Endothelial cell (in vitro differentiated cells): ENCODE measurements around the gene LRCH3. TPM values are rescaled to one million over a fixed set of nuclear protein-coding genes. Genes with fewer than 3 reads are reported as not detected.
"Not testable (repeated sequence)": the region's sequence is repeated elsewhere in the genome, so short reads cannot be mapped to it uniquely, and the experiment has no call there.

Experiments
- DNase-seq: peaks from one replicate; pipeline ENCODE4 v3.0.0; 2021; ENCODE audit warnings: low spot score
- H3K27ac Mint-ChIP-seq: one replicate; pipeline ENCODE4 v1.8.0; 2021; ENCODE audit warnings: mixed read lengths, inconsistent platforms; ENCODE audit not compliant: unreplicated experiment
- H3K27me3 Mint-ChIP-seq: one replicate; pipeline ENCODE4 v1.8.0; 2021; ENCODE audit warnings: mild to moderate bottlenecking, moderate library complexity, mixed read lengths, inconsistent platforms; ENCODE audit not compliant: unreplicated experiment
- H3K36me3 Mint-ChIP-seq: one replicate; pipeline ENCODE4 v1.8.0; 2021; ENCODE audit warnings: mild to moderate bottlenecking, low read depth, mixed read lengths, inconsistent platforms; ENCODE audit not compliant: unreplicated experiment
- H3K4me1 Mint-ChIP-seq: one replicate; pipeline ENCODE4 v1.8.0; 2021; ENCODE audit warnings: mild to moderate bottlenecking, mixed read lengths, inconsistent platforms; ENCODE audit not compliant: unreplicated experiment
- H3K4me3 Mint-ChIP-seq: one replicate; pipeline ENCODE4 v1.8.0; 2021; ENCODE audit warnings: mild to moderate bottlenecking, mixed read lengths, inconsistent platforms; ENCODE audit not compliant: unreplicated experiment
- H3K9me3 Mint-ChIP-seq: one replicate; pipeline ENCODE4 v1.8.0; 2021; ENCODE audit warnings: mixed read lengths, inconsistent platforms; ENCODE audit not compliant: unreplicated experiment
- total RNA-seq: library from RNA; stranded (reverse); fragmentation: NEBNext Ultra II Directional; extraction: Animal tissue kit (Norgen Biotek cat#: 25700); gene quantifications from one replicate; pipeline ENCODE4 v1.2.1, GENCODE V29; 2021; ENCODE audit not compliant: unreplicated experiment
- TF ChIP-seq, protein P1 (sequence below): fragments of 200-600 bp; sonication (generic); IDR thresholded peaks from one replicate; pipeline ENCODE4 v1.5.0; 2021; ENCODE audit warnings: antibody characterized with exemption; ENCODE audit not compliant: unreplicated experiment

The LRCH3 gene
- total RNA-seq, 1 donor from 2014 or later: 62.2 TPM

DNA sequence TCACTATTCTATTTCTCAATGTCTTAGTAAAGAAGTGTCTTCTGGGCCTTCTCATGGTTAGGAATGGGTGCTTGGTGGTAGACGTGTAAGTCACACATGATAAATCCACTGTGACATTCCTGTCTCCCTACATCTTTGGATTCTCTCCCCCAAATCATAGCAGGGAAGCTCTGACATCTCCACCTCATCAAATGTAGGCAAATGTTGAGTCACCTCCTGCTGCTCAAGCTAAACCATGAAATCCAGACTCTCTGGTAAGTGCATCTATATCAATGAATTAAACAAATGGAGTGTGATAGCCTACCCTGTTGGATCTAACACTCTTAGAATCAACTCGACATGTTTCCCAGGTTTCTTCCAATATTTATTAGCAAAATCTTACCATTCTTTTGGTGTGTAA, 116.1 kb downstream of the LRCH3 start:
- Mint-ChIP-seq H3K9me3 (no peaks in the 10 kb centered on the region), H3K27ac (no peak overlapping the region), H3K4me1 (no peaks in the 10 kb centered on the region), H3K4me3 (no peak overlapping the region), H3K36me3 (peaks cover 8% of the 10 kb centered on the region), H3K27me3 (peaks cover 1% of the 10 kb centered on the region)
- DNase-seq: no peak
- TF ChIP-seq, protein P1, sequence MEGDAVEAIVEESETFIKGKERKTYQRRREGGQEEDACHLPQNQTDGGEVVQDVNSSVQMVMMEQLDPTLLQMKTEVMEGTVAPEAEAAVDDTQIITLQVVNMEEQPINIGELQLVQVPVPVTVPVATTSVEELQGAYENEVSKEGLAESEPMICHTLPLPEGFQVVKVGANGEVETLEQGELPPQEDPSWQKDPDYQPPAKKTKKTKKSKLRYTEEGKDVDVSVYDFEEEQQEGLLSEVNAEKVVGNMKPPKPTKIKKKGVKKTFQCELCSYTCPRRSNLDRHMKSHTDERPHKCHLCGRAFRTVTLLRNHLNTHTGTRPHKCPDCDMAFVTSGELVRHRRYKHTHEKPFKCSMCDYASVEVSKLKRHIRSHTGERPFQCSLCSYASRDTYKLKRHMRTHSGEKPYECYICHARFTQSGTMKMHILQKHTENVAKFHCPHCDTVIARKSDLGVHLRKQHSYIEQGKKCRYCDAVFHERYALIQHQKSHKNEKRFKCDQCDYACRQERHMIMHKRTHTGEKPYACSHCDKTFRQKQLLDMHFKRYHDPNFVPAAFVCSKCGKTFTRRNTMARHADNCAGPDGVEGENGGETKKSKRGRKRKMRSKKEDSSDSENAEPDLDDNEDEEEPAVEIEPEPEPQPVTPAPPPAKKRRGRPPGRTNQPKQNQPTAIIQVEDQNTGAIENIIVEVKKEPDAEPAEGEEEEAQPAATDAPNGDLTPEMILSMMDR: no peak

DNA sequence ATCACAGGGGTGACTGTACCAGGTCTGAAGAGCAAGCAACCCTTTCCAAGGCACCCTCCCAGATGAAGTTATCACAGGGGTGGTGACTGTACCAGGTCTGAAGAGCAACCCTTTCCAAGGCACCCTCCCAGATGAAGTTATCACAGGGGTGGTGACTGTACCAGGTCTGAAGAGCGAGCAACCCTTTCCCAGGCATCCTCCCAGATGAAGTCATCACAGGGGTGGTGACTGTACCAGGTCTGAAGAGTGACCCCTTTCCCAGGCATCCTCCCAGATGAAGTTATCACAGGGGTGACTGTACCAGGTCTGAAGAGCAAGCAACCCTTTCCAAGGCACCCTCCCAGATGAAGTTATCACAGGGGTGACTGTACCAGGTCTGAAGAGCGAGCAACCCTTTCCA, 117.5 kb downstream of the LRCH3 start:
- peaks cover 13% of the 10 kb centered on the region for H3K36me3 Mint-ChIP-seq
- not testable (repeated sequence) for H3K27ac Mint-ChIP-seq, DNase-seq, H3K4me1 Mint-ChIP-seq, H3K27me3 Mint-ChIP-seq, H3K9me3 Mint-ChIP-seq, H3K4me3 Mint-ChIP-seq

DNA sequence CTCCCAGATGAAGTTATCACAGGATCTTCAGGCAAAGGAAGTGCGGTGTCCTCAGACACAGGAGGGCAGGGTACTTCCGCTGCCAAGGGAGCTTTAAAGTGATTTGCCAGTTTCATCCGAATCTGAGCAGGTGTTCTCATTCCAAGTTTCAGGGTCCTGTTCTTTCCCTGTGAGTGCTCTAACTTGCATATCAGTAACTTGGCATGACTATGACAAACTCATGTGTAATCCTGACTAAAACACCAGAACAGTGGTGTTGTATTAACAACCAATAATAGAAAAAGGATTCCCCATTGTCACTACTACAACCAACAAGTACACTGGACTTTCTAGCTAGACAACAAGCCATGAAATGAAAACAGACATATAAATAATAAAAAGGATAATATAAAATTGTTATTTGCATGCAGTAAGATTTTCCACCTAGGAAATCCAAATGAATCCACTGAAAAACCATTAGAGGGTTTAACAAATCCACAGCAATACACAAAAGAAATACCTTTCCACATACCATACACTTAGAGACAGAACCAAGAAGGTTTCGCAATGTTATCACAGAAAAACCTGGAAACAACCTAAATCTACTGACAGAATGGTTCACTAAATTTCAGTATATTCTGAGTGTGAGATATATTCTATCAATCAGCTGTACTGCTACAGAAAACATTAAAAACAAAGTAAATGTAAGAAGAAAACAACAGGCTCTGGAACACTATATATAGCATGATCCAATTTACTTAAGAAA, 118.1 kb downstream of the LRCH3 start:
- DNase-seq: no peak
- H3K4me1 Mint-ChIP-seq: no peaks in the 10 kb centered on the region
- peaks cover 16% of the 10 kb centered on the region for H3K36me3 Mint-ChIP-seq
- no peaks in the 10 kb centered on the region for H3K9me3 Mint-ChIP-seq
- TF ChIP-seq, protein P1: no peak
- H3K4me3 Mint-ChIP-seq: no peak overlapping the region
- H3K27me3 Mint-ChIP-seq: peaks cover 1% of the 10 kb centered on the region
- no peak overlapping the region for H3K27ac Mint-ChIP-seq

DNA sequence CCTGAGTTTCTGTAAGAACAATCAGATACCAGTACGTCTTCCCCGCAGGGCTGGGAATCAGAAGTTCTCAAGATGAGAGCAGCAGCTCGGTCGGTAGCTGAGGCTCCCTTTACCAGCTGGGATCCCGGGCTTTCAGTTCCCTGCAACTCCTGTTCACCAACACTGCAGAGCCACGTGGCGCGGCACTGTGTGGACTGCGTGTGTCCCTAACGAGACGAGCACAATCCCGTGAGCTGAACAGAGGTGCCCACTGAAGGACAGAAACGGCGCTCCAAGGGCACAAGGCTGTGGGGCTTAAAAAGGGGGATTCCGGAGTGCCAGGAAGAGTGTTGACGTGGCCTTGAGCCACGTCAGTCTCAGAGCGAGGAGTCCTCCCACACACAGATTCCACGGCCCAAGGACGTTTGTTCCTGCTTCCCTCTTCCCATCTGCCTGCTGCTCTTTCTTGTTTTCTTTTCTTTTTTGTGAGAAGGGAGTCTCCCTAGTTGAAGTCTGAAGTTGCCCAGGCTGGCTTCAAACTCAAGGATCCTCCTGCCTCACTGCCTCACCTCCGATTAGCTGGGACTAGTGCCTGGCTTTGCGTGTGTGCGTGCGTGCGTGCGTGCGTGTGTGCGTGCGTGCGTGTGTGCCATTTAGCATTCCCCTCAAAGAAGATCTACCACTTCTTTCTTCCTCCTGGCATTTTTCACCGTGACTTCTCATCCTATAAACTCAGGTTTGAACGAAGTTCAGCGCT, 121.9 kb downstream of the LRCH3 start:
- no peak overlapping the region for H3K27ac Mint-ChIP-seq
- no peak overlapping the region for H3K4me3 Mint-ChIP-seq
- DNase-seq: no peak
- H3K27me3 Mint-ChIP-seq: peaks cover 1% of the 10 kb centered on the region
- H3K4me1 Mint-ChIP-seq: no peaks in the 10 kb centered on the region
- no peaks in the 10 kb centered on the region for H3K9me3 Mint-ChIP-seq
- TF ChIP-seq, protein P1: no peak
- peaks cover 11% of the 10 kb centered on the region for H3K36me3 Mint-ChIP-seq

DNA sequence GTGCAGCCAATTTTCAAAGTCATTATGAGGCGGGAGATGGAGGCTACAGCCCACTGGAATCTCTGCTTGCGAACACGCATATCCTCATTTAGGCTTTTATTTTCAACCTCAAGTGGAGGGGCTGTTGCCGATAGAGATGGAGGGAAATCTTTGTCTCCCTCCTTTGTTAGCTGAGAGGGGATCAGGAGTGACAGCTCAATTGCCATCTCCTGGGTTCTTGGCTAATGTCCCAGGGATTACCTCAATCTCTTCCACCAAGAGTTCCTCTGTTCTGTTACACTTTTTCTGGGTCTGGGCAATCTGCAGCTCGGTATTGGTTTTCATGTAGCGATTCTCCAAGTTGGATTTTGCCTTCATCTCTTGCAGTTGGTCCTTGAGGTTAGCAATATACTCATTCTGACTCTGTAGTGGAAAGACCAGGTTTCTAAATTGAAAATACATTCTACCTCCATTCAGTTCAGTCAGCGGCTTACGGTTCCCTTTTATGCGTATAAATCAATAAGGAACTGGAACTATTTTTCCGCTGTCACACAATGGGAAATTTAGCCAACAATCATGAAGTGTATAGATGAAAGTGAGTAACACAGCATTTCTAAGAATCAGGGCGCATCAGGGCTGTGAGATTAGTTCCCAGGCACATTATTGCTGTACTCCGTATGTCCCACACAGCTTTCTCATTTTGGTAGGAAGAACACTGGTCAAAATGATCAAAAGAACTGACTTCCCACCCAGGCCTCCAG, 122.8 kb downstream of the LRCH3 start:
- TF ChIP-seq, protein P1: no peak
- H3K9me3 Mint-ChIP-seq: no peaks in the 10 kb centered on the region
- no peak for DNase-seq
- H3K27me3 Mint-ChIP-seq: peaks cover 1% of the 10 kb centered on the region
- H3K36me3 Mint-ChIP-seq: peaks cover 8% of the 10 kb centered on the region
- H3K27ac Mint-ChIP-seq: no peak overlapping the region
- H3K4me1 Mint-ChIP-seq: no peaks in the 10 kb centered on the region
- no peak overlapping the region for H3K4me3 Mint-ChIP-seq

DNA sequence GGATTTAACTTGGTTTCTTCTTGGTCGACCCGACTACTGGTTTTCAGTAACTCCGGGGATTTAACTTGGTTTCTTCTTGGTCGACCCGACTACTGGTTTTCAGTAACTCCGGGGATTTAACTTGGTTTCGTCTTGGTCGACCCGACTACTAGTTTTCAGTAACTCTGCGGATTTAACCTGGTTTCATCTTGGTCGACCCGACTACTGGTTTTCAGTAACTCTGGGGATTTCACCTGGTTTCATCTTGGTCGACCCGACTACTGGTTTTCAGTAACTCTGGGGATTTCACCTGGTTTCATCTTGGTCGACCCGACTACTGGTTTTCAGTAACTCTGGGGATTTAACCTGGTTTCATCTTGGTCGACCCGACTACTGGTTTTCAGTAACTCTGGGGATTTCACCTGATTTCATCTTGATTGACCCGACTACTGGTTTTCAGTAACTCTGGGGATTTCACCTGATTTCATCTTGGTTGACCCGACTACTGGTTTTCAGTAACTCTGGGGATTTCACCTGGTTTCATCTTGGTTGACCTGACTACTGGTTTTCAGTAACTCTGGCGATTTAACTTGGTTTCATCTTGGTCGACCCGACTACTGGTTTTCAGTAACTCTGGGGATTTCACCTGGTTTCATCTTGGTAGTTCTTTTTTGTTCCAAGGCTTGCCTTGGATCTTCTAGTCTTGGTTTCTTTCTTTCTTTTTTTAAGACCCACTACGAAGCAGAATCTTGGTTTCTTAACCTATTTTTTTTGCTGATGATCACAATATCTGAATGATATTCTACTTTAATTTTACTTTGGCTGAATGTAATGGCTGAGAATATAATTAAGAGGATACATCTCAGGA, 130.6 kb downstream of the LRCH3 start:
- H3K27me3 Mint-ChIP-seq, H3K9me3 Mint-ChIP-seq, DNase-seq, H3K4me1 Mint-ChIP-seq, H3K4me3 Mint-ChIP-seq, H3K36me3 Mint-ChIP-seq, H3K27ac Mint-ChIP-seq: not testable (repeated sequence)
